HG03039 (cell line): ENCODE measurements around the gene VAMP5.
"Not testable (repeated sequence)": the region's sequence is repeated elsewhere in the genome, so short reads cannot be mapped to it uniquely, and the experiment has no call there.

Source experiments
- ATAC-seq: cut with Tn5 transposase; IDR thresholded peaks from one replicate; pipeline ENCODE4 v1.9.1; 2021; ENCODE audit warnings: mild to moderate bottlenecking, moderate library complexity; ENCODE audit not compliant: unreplicated experiment

Gene VAMP5

DNA sequence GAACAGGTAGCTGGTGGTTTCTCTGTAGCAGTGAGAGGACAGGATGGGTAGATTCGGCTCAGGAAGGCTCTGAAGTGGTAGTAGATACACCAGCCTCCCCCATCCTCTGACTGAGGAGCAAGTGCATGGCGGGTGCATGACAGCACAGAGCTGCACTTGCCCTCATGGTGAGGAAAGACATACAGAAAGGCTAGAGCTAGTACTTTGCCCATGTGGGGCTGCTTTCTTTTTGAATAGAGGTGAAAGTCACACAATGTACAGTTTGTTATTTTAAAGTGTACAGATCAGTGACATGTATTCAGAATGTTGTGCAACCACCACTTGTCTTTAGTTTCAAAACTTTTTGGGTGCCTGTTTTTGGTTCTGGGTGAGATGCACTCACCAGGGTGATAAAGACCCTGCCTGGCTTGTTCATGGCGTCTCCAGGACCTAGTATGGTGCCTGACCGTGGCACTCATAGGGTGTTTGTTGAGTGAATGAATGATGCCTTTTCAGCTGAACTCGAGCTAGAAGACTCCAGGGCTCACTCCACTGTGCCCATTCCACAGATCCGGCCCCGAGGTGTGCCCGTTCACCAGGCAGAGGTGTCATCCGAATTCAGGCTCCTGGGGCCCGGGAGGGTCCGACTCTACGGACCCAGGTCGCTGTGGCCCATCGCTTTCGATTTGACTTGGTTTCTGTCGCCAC lies 421 bp upstream of the VAMP5 start:
- no peak for ATAC-seq

DNA sequence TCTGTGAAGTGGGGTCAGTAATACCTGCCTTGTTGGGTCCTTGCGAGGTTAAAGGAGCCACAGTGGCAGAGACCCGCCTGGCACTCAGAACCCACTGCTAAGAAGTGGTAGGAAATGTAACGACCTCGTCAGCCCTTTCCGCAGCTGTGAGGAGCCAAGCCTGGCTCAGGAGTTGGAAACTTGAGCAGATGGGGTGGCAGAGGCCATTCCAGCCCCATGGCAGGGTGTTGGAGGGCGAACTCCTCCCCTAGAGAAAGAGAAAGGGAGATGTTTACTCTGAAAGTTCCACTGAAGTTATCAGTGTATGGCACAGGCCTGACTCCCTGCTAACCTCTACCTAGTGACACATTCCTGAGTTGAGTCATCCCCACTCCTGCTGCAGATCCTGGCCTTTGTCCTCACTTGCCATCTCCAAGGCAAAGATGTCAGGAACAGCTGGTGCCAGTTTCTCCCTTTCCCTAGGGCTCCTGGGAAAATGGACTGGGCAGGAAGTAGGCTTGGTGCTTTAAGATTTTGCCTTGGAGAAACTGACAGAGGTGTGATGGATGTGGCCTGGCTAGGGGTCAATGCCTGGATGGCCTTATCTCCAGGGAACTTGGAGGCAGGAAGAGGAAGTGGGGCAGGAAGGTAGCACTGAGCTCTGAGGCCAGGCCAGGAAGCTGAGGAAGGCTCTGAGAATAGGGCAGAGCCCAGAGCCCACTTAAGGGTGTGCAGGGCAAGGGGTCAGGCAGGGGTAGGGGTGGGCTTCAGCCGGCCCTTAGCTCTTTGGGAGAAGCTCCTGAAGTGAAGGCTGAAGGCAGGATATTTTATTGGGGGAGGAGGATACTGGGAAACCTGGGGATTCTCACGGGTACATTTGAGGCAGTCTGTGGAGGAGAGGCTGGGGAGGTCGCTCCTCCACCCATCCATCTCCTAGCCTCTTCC lies 888 bp downstream of the VAMP5 start:
- no peak for ATAC-seq

DNA sequence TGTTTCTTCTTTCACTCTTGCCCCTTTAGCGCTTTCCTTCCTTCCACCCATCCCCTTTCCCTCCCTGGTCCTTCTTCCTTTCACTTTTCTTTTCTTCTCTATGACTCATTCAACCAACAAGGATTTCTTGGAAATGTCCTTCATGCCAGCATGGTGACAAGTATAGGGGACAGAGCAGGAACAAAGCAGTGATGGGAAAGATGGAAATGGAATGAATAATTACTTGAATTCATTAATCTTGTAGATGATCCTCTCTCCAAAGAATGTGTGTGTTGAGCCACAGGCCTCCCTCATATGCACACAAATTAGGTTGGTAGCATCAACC lies 1.5 kb downstream of the VAMP5 start:
- no peak for ATAC-seq

DNA sequence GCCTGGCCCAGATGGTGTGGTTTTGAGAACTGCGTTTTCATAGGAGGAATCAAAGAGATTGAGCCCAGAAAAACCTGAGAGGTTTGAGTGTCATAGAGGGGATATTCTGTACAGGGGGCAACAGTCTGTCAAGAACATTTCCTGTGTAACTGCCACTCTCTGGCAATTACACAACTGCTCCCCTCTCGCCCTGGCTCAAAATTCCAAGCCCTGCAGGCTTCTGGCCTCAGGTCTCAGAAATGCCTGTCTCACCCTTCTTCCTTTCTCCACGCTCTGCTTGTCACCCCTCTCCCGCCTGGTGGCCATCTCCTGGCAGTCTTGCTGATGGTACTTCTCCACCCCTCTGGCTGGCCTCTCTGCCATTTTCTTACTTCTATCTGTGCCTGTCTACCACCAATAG lies 4.0 kb downstream of the VAMP5 start:
- ATAC-seq, result no peak

DNA sequence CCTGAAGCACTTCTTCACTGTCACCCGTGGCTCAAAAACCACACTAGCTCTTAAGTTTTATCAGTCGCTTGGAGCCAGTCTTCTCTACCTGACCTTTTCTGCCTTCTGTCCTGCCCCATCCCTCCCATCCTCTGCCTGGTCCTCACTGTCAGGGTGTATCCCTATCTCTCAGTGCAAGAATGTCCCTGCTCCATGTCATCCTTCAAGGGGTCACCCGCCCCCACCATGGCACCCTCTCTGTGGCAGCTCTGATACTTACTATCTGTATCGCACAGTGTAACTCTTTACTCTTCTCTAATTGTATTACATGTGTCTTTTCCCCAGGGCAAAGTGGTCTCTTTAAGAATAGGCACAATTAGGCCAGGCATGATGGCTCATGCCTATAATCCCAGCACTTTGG lies 4.4 kb downstream of the VAMP5 start:
- no peak for ATAC-seq

DNA sequence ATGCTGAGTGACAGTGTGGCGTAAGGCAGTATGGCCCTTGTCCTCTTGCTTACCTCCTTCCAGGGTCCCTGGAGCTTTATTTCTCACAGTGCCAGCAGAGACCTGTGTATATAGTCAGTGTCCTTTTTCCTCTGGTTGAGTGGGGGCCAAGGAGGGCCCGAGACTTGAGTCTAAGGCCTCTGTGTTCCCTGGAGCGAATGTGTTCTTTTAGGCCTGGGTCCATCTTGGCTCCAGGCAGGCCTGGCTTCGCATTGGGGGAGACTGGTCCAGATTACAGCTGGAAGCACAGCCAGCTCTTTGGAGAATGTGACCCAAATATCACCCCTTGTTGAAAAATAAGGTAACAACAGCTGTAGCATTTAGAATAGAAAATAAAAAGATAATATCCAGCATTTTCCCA lies 5.0 kb downstream of the VAMP5 start:
- no peak for ATAC-seq

DNA sequence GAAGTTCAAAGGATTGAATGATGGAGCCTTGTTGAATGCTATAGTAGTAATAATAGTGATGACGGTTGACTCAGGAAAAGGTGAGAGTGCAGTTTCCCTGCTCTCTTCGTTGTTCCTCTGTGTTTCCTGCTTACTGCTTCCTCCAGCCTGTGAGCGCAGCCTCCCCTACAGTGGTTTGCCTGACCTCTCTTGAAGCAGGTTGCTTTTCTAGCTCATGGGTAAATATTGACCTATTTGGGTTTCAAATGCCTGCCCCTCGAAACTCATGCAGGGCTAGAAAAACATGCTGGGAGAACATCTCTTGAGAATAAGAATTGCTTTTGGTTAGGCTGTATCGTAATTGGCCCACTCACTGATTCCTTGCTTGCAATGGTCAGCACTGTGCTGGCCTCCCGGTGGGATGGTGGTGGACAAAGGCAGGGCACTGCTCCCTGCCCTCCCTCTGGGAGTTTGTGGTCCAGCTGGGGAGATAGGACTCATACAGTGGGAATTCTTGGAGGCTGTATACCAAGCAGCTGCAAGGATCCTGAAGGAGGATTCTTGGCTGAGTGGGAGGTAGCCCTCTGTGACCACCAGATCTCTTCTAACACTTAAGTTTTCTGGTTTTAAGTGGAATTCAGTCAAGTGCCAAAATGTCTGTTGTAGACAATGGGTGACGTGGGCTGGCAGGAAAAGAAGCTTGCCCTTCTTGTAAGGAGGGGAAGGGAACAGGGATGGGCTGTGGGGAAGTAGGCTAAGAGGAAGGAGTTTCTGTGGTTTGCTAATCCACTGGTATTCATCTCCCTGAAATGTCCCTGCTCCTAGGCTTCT lies 6.0 kb downstream of the VAMP5 start:
- ATAC-seq, result no peak

DNA sequence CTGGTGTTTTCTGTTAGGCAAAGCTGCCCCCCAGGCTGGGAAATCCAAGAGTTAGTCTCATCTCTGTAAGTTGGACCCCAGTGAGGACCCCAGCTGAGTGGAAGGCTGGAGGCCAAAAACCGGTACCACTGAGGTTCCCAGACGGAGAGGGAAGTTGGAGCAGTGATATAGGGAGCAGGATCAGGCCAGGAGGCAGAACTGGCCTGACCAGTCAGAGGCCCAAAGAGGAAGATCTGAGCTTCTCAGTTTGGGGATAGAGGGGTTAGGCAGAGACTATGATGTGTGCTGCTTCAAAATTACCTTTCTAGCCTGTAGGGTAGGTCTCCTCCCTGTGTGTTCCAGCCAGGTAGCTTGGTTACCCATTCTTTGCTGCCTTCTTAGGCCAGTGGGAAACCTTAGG lies 6.7 kb downstream of the VAMP5 start:
- no peak for ATAC-seq

DNA sequence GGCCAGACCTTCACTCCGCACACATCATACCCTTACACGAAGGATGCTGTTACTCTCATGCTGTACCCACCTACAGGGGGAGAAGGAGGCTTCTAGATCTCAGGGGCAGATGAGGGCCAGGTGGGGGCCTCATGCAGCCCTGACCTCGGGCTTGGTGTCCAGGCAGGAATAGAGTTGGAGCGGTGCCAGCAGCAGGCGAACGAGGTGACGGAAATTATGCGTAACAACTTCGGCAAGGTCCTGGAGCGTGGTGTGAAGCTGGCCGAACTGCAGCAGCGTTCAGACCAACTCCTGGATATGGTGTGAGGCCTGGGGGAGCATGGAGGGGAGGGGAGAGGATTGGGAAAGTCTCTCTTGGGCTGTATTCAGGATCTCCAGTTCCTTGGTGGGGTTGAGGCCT lies 7.3 kb downstream of the VAMP5 start:
- no peak for ATAC-seq

DNA sequence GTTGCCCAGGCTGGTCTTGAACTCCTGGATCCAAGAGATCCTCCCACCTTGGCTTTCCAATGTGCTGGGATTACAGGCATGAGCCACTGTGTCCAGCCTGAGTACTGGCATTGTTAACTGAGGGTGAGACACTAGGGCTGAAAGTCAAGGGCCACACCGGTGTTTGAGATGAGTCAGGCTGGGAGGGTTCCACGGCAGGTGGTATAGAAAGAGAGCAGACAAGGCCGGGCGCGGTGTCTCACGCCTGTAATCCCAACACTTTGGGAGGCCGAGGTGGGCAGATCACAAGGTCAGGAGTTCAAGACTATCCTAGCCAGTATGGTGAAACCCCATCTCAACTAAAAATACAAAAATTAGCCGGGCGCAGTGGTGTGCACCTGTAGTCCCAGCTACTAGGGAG lies 8.1 kb downstream of the VAMP5 start:
- not testable (repeated sequence) for ATAC-seq

DNA sequence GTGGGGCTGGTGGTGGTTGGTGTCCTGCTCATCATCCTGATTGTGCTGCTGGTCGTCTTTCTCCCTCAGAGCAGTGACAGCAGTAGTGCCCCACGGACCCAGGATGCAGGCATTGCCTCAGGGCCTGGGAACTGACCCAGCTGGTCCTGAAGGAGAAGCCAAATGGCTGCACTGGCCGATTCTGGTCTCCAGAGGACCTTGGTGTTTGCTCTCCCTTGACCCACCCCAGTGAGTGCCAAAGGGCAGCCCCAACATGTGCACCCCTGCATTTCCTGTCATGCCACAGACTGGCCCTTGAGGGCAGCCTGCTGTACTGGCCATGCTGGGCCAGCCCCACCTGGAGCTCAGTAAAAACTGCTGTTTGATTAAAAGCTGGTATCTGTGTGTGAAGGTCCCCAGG lies 8.8 kb downstream of the VAMP5 start:
- ATAC-seq, result no peak

DNA sequence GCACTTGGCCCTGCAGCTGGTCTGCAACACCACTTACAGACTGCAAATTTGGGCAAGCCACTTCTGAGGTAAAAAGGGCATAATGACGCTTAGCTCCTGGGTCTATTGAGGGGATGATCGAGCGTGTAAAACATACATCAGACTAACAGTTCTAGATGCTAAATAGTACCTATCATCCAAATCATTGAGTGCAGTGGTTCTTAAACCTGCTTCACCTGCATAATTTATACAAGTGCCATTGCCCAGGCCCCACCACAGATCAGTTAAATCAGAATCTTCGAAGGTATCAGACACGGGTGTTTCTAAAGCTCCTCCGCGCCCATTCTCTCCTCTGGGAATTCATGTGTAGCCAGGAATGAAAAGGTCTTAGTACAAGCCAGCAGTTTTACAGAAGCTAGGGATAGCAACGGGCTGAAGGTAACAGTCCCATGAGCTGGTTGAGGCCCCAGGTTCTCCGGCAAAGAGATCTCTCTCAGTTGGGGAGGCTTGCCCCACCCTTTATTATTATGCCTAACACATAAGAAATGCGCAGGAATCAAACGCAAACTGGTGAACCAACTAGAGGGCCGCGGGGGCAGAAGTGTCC lies 10.6 kb downstream of the VAMP5 start:
- no peak for ATAC-seq

DNA sequence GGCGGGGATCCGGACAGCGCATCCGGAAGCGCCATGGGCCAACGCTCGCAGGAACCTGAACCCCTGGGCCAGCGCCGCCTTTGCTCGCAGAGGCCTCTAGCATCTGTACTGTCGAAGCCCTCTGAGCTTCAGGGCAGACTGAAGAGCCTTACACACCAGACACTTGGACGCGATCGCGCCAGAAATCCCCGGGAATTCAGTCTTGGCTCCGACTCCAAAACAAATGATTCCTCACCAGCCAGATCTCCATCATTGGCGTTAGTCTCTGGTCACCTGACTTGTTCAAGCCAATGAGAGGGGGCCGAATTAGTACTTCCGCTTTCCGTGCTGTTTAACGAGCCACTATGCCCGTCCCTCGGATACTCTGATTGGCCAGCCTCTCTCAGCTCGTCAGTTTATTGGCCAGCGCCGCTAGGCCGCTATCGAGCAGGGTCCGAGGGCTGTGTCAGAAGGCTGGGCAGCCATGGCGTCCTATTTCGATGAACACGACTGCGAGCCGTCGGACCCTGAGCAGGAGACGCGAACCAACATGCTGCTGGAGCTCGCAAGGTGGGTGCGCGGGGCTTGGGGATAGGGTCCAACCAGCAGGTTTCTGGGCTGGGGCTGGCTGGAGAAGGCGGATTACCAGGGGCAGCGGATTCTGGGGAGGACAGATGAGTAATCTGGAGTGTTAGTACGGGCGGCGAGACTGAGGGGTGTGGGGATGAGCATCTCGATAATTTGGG lies 11.2 kb downstream of the VAMP5 start, which contains the start of gene RNF181:
TSS of gene RNF181 (plus strand) at position 445 of the 725 bp plus-strand sequence. CDS start at position 464, 19 bp downstream.
- ATAC-seq, result peak; percentile 97

DNA sequence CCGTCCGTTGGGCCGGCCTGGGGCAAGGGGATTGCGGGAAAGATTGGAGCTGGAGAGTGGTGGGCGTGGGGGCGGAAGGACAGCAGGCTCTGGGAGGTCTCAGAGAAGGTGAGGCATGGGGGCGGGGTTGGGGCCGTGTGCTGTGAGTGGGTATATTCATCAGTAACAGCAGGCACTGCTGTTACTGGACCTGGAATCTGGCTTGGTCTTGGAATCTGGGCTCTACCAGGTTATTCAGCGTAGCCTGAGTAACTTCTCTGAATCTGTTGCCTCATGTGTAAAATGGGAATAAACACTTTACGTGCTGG lies 11.7 kb downstream of the VAMP5 start:
- ATAC-seq, result peak; percentile 7

DNA sequence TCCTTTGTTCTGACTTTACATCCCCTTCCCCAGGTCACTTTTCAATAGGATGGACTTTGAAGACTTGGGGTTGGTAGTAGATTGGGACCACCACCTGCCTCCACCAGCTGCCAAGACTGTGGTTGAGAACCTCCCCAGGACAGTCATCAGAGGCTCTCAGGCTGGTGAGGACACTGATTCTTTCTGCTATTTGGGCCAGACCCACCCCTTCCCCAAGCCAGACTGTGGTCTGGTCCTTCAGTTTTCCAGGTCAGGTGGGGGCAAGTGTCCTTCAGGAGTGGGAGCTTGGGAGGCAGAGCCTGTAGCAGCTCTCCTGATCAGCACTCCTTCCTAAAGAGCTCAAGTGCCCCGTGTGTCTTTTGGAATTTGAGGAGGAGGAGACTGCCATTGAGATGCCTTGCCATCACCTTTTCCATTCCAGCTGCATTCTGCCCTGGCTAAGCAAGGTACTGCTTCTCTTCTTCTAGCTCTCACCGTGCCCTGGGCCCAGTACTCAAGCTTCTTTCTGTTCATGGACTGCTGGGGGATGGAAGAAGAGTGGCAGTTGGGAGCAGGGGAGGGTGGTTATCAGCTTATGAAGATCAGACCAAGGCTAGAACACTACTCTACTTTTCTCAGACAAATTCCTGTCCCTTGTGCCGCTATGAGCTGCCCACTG lies 12.4 kb downstream of the VAMP5 start:
- ATAC-seq, result no peak

DNA sequence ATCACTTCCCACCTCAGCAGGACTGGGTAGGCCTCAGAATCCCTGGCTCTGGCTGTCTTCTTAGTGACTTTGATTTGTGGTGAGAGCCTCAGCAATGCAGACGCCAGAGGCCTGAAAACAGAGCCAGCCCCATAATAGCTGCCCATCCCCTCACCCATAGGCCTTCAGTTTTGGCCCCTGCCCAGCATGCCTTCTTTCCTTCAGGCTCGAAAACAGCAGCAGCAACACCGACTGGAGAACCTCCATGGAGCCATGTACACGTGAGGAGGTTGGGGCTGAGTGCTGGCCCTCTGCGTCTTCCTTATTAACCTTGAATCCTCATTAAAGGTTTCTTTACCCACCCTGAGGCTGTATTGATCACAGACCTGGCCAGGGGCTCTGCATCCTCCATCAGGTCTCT lies 13.0 kb downstream of the VAMP5 start:
- no peak for ATAC-seq

DNA sequence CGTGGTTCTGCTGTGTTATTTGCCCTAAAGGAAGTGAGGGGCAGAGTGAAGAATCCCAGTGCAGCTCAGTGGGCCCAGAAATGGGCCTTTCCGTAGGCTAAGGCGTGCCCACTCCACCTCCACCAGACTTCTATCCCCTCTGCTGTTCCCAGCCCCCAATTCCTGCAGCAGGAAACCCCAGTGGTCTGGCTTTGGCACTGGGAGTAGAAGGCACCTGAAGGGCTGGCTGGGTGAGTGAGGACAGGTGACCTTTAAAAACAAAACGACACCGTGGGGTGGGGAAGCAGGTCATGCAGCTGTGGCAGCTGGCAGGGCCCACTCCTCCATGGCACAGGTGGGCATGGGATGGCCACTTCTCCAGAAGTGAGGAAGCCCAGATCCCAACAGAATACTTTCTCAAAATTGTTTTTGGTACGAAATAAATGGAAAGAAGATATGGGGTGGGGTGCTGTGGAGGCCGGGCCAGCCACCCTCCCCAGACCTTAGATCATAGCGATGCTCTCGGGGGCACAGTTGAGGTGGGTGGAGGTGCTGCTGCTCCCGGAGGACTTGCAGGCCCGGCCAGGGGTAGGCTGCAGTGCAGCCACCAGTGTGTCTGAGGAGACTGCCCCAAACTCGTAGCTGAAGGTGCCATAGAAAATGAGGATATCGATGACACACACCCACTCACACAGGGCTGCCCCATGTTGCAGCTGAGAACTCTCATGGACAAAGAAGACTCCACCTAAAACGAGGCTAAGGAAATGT lies 14.5 kb downstream of the VAMP5 start:
- ATAC-seq, result no peak

DNA sequence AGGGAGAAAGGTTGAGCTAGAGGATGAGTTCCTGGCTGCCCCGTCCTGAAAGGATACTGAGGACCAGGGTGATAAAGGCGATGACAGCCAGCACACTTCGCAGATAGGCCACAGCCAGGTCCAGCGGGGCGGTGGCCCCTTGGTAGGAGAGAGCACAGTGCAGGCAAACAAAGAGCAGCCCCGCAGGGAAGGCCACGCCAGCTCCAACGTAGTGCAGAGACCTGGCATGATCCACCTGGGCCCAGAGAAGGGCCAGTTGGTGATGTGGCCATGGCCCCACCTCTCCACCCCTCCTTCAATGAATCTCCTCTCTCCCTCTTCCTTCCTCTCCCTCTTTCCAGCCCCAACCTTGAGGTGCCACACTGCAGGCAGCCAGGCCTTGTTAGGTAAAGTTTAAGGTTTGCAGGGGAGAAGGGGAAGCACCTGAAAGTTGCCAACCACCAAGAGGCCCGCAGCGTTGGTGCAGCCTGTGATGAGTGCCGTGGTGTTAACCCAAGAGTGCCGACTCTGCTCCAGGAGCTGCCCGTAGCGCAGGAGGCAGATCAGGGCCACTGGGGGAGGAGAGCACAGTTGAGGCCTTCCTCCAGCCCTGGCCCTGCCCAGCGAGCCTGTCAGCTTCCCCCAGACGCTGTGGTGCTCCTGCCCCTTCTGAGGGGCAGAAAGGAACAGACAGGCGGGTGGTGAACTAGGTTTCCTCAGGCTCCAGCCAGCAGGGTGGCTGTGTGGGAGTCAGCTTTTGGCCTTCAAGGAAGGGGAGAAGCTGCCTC lies 15.4 kb downstream of the VAMP5 start:
- ATAC-seq, result no peak

DNA sequence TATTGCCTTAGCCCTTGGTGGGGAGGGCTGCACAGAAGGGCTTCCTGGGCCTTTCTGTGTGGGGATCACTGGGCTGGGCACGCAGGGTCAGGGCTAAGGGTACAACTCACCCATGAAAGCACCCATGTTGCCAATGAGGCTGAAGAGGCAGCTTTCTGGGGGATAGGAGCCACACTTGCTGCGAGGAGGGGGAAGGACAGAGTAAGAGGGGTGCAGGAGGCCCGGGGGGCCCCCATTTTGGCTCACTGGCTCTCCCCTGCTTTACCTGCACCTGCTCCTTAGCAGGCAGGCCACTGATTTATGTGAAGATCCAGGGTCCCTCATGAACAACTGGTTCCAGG lies 16.0 kb downstream of the VAMP5 start:
- no peak for ATAC-seq
